K562 (cell line): Measurements from ENCODE around the gene VPS13D. TPM values are rescaled to one million over a fixed set of nuclear protein-coding genes. Genes with fewer than 3 reads are reported as not detected.

Experiments used
- ATAC-seq: fragments of 200-7000 bp; cut with Tn5 transposase; 3 replicates; pipeline ENCODE4 v1.9.1; 2020; ENCODE audit warnings: moderate library complexity
- BruUV-seq: library from RNA; stranded (reverse); fragments of 400-500 nt; replicated peaks from 2 replicates; lab custom pipeline; 2021; lab: Mats Ljungman, UMichigan
- CTCF ChIA-PET: fragments of 300-600 bp; formaldehyde crosslinking; extraction: SDS; loops from one replicate; lab custom pipeline; 2021; ENCODE audit warnings: low intra/inter-chr PET ratio; lab: Yijun Ruan, JAX
- POLR2A ChIA-PET: fragments of 300-600, 350-650 bp; sonication (Branson Sonifier 250); formaldehyde crosslinking; extraction: SDS; loops from one replicate; lab custom pipeline; 2021; ENCODE audit warnings: antibody characterized with exemption, inconsistent platforms; lab: Yijun Ruan, JAX
- DNase-seq, 4 experiments: peaks; one replicate each; pipeline versions ENCODE4 v3.0.0 to v3.0.0-alpha.2; 2011 to 2018; ENCODE audit warnings: low spot score in 3 of 4, mixed read lengths in 3 of 4; ENCODE audit errors: extremely low read depth in 1 of 4
- FAIRE-seq: peaks from 2 replicates; lab custom pipeline; 2011; peaks lifted over from hg19 to GRCh38; lab: Jason Lieb, UNC
- H2AFZ ChIP-seq: 2 replicates; pipeline ENCODE4 v1.6.0; 2011; ENCODE audit warnings: low read depth, low read length, control low read depth, inconsistent platforms
- H3K27ac ChIP-seq: fragments of 200-600 bp; 3 replicates; pipeline ENCODE4 v1.8.0; 2011; ENCODE audit warnings: low read depth, mild to moderate bottlenecking, control low read depth, inconsistent platforms, low read length, moderate library complexity, mixed read lengths; ENCODE audit errors: extremely low read depth
- H3K27me3 ChIP-seq, 2 experiments: fragments of 300-600 bp in 1 of 2; 2 replicates in 1 of 2; 3 replicates in 1 of 2; pipeline versions ENCODE4 v1.6.0 to v1.8.0; 2011; ENCODE audit warnings: inconsistent platforms in 2 of 2, low read length in 2 of 2, mild to moderate bottlenecking in 1 of 2, mixed read lengths in 1 of 2, moderate library complexity in 1 of 2; ENCODE audit not compliant: control insufficient read depth in 2 of 2, insufficient read depth in 2 of 2
- H3K36me3 ChIP-seq: fragments of 300-600 bp; 3 replicates; pipeline ENCODE4 v1.8.0; 2011; ENCODE audit warnings: mild to moderate bottlenecking, low read length, inconsistent platforms; ENCODE audit not compliant: control insufficient read depth, insufficient read depth
- H3K4me1 ChIP-seq, 2 experiments: fragments of 200-600 bp in 1 of 2; replicated peaks in 1 of 2; 2 replicates in 1 of 2; 3 replicates in 1 of 2; pipeline versions ENCODE4 v1.5.1 to v1.8.0; 2011; ENCODE audit warnings: inconsistent platforms in 2 of 2, low read length in 2 of 2, mild to moderate bottlenecking in 1 of 2, mixed read lengths in 1 of 2, moderate library complexity in 1 of 2; ENCODE audit not compliant: control insufficient read depth in 2 of 2, insufficient read depth in 2 of 2
- H3K4me2 ChIP-seq: 2 replicates; pipeline ENCODE4 v1.6.1; 2011; ENCODE audit warnings: low read length, control low read depth, inconsistent platforms, mixed read lengths; ENCODE audit not compliant: insufficient read depth
- H3K4me3 ChIP-seq: fragments of 200-600 bp; sonication (generic), shearing (Covaris generic); 2 replicates; pipeline ENCODE4 v1.5.1; 2016; ENCODE audit warnings: control low read depth, inconsistent platforms
- H3K79me2 ChIP-seq: fragments of 200-600 bp; 3 replicates; pipeline ENCODE4 v1.8.0; 2011; ENCODE audit warnings: low read length, inconsistent platforms; ENCODE audit not compliant: control insufficient read depth, insufficient read depth
- H3K9ac ChIP-seq, 2 experiments: 2 replicates each; pipeline versions ENCODE4 v1.6.0 to v1.6.1; 2011; ENCODE audit warnings: low read depth in 2 of 2, low read length in 2 of 2, control low read depth in 1 of 2, inconsistent platforms in 1 of 2, mild to moderate bottlenecking in 1 of 2, mixed read lengths in 1 of 2; ENCODE audit not compliant: insufficient read depth in 1 of 2
- H3K9me1 ChIP-seq: one replicate; pipeline ENCODE4 v1.6.0; 2011; ENCODE audit warnings: inconsistent platforms, mild to moderate bottlenecking, low read length, moderate library complexity; ENCODE audit not compliant: control insufficient read depth, insufficient read depth
- H3K9me3 ChIP-seq: replicated peaks from 2 replicates; pipeline ENCODE4 v1.5.1; 2011; ENCODE audit warnings: low read depth, low read length, inconsistent platforms; ENCODE audit not compliant: control insufficient read depth, insufficient read depth
- H4K20me1 ChIP-seq: replicated peaks from 2 replicates; pipeline ENCODE4 v1.6.1; 2011; ENCODE audit warnings: low read length, inconsistent platforms, mixed read lengths; ENCODE audit not compliant: control insufficient read depth, insufficient read depth
- ARID3A ChIP-seq: IDR thresholded peaks from 2 replicates; pipeline ENCODE4 v1.6.1; 2012; ENCODE audit warnings: low read depth, low read length, improper control_type of control experiment, borderline replicate concordance
- ARNT ChIP-seq, 2 experiments: fragments of 450-650 bp; IDR thresholded peaks; 2 replicates each; pipeline ENCODE4 v1.6.1; 2016; ENCODE audit warnings: mild to moderate bottlenecking in 1 of 2
- C11orf30 ChIP-seq: fragments of 450-650 bp; IDR thresholded peaks from 2 replicates; pipeline ENCODE4 v1.6.1; 2016; ENCODE audit warnings: low read depth, mild to moderate bottlenecking
- CHD4 ChIP-seq: fragments of 200-600 bp; sonication (generic); IDR thresholded peaks from 3 replicates; pipeline ENCODE4 v1.6.1; 2012; ENCODE audit warnings: low read depth, mild to moderate bottlenecking, mixed read lengths, low read length, inconsistent platforms; ENCODE audit not compliant: insufficient read depth, insufficient replicate concordance, poor library complexity, severe bottlenecking
- ELF4 ChIP-seq: fragments of 450-650 bp; formaldehyde crosslinking; IDR thresholded peaks from 2 replicates; pipeline ENCODE4 v1.4.0; 2022; ENCODE audit warnings: missing genetic modification characterization
- MAFG ChIP-seq: fragments of 450-650 bp; conservative IDR thresholded peaks from 2 replicates; pipeline ENCODE4 v1.6.1; 2016; ENCODE audit warnings: missing genetic modification characterization, missing compliant biosample characterization
- MCM5 ChIP-seq: fragments of 450-650 bp; IDR thresholded peaks from 2 replicates; pipeline ENCODE4 v1.6.1; 2016; ENCODE audit warnings: low read depth
- MYBL2 ChIP-seq, 2 experiments: fragments of 450-650 bp in 1 of 2; sonication (generic) in 1 of 2; formaldehyde crosslinking in 1 of 2; IDR thresholded peaks; 2 replicates each; pipeline versions ENCODE4 v1.6.1 to v1.8.1; 2017 to 2022; ENCODE audit warnings: borderline replicate concordance in 1 of 2, inconsistent platforms in 1 of 2, low read depth in 1 of 2, mild to moderate bottlenecking in 1 of 2, missing genetic modification reagents in 1 of 2, moderate library complexity in 1 of 2
- PCBP1 ChIP-seq: fragments of 200-400 bp; formaldehyde crosslinking; IDR thresholded peaks from 2 replicates; pipeline ENCODE4 v1.6.1; 2018; ENCODE audit warnings: mild to moderate bottlenecking, low read depth, low read length; ENCODE audit not compliant: poor library complexity, severe bottlenecking
- POLR2AphosphoS5 ChIP-seq: IDR thresholded peaks from 2 replicates; pipeline ENCODE4 v1.6.1; 2011; ENCODE audit warnings: mild to moderate bottlenecking, low read depth, low read length, moderate library complexity; ENCODE audit not compliant: control insufficient read depth, insufficient read depth
- POLR2B ChIP-seq: fragments of 450-650 bp; IDR thresholded peaks from 2 replicates; pipeline ENCODE4 v1.6.1; 2018; ENCODE audit warnings: low read depth; ENCODE audit not compliant: partially characterized antibody
- RBFOX2 ChIP-seq: fragments of 200-400 bp; formaldehyde crosslinking; IDR thresholded peaks from 2 replicates; pipeline ENCODE4 v1.6.1; 2017; ENCODE audit warnings: low read depth, mild to moderate bottlenecking, low read length, moderate library complexity
- SP2 ChIP-seq: IDR thresholded peaks from 2 replicates; pipeline ENCODE4 v1.6.1; 2011; ENCODE audit warnings: mild to moderate bottlenecking, low read depth, low read length, moderate library complexity; ENCODE audit not compliant: poor library complexity, severe bottlenecking; ENCODE audit errors: extremely low read depth
- TBL1XR1 ChIP-seq, 2 experiments: IDR thresholded peaks; 2 replicates each; pipeline ENCODE4 v1.6.1; 2012; ENCODE audit warnings: improper control_type of control experiment in 2 of 2, low read length in 2 of 2, mild to moderate bottlenecking in 1 of 2
- ZNF316 ChIP-seq: fragments of 450-650 bp; IDR thresholded peaks from 2 replicates; pipeline ENCODE4 v1.6.1; 2016
- WGBS: fragments of 100-300 bp; shearing (Covaris generic); methylation state at CpG from one replicate; pipeline ENCODE4 v1.1.6; 2016; ENCODE audit warnings: low coverage, mixed read lengths; ENCODE audit not compliant: insufficient coverage; ENCODE audit errors: missing lambda C conversion rate; 5-methylcytosine and 5-hydroxymethylcytosine counted together
- in situ Hi-C: fragments of 300-500 bp; cut with MboI; formaldehyde crosslinking; loops from 4 replicates; pipeline ENCODE4 v1.15.0; 2018; ENCODE audit warnings: inconsistent platforms, mixed read lengths
- intact Hi-C: fragments of 100-400 bp; cut with micrococcal nuclease; formaldehyde crosslinking; loops from 2 replicates; pipeline ENCODE4 v1.14.2; 2022
- polyA plus RNA-seq, 8 experiments: library from polyadenylated mRNA; depleted of rRNA in 4 of 8; stranded (reverse) in 5 of 8; unstranded in 3 of 8; fragments of >200 nt; fragmentation: Nextera tagmentation in 2 of 8; fragmentation: Illumina TruSeq in 1 of 8; extraction: Ambion mirVana in 2 of 8; extraction: Trizol in 1 of 8; gene quantifications; 2 replicates each; pipeline versions ENCODE4 v1.2.1 to v1.2.3, GENCODE V29; 2011 to 2014; ENCODE audit warnings: inconsistent platforms in 1 of 8, missing spikeins in 1 of 8
- total RNA-seq, 7 experiments: library from RNA; depleted of rRNA in 6 of 7; stranded (reverse); fragments of >200 nt in 6 of 7; fragmentation: Illumina TruSeq in 2 of 7; extraction: Trizol in 2 of 7; gene quantifications; 2 replicates each; pipeline versions ENCODE4 v1.2.1 to v1.2.3, GENCODE V29; 2011 to 2021; ENCODE audit warnings: low replicate concordance in 1 of 7

VPS13D gene
- total and polyA plus RNA-seq, 9 of the 15 experiments (the other 6 are each of a cell fraction or from before 2014, with no cell fraction given) = 6.1 to 51.5 (median 38.5) TPM

- ChIA-PET CTCF (no interaction called here), POLR2A (interaction anchor here (1.3 kb wide), 2 partner anchors 11 to 16 kb away, joined by 3 read pairs; no protein-coding TSS in a partner anchor)
- Histone ChIP-seq H3K4me2 (no peak overlapping the region), H3K79me2 (no peaks in the 10 kb centered on the region)
- WGBS = 100% methylated on average over 1 of the region's 1 CpG
- no TSS peak for BruUV-seq
- DNase-seq = no peak
- TF ChIP-seq C11orf30 = 0 out of 2 replicates have a peak, but pooled peaks have one; percentile 17
- 0 out of 2 replicates have a peak, but pooled peaks have one; percentile 17 for TF ChIP-seq MAFG
- TF ChIP-seq POLR2B = no peak
- TF ChIP-seq, all 486 proteins: peak for 2
- ATAC-seq (no peak), FAIRE-seq (no peak)
- in situ Hi-C loops = no loop called here
- H3K4me1 ChIP-seq = no peaks in the 10 kb centered on the region
- no peak overlapping the region for H2AFZ ChIP-seq
- intact Hi-C loops = no loop called here
- no peaks in the 10 kb centered on the region for H3K27me3 ChIP-seq
- H3K27ac ChIP-seq = no peak overlapping the region
- H4K20me1 ChIP-seq = no peaks in the 10 kb centered on the region
- no peak overlapping the region for H3K4me3 ChIP-seq
- peaks cover 73% of the 10 kb centered on the region for H3K36me3 ChIP-seq
- no peaks in the 10 kb centered on the region for H3K9me3 ChIP-seq
- H3K9ac ChIP-seq = no peak overlapping the region
- H3K9me1 ChIP-seq = no peaks in the 10 kb centered on the region
These were observed 19.4 kb downstream of the VPS13D start for GRCh38 chr1:12249181-12249580.

GRCh38 chr1:12249748-12250147, 19.9 kb downstream of the VPS13D start:
- H4K20me1 ChIP-seq = no peaks in the 10 kb centered on the region
- no peak overlapping the region for H3K4me2 ChIP-seq
- no peaks in the 10 kb centered on the region for H3K4me1 ChIP-seq
- DNase-seq (no peak), FAIRE-seq (no peak), ATAC-seq (no peak)
- intact Hi-C loops (no loop called here), in situ Hi-C loops (no loop called here)
- no TSS peak for BruUV-seq
- WGBS = 87% methylated on average over 6 of the region's 6 CpGs
- no peaks in the 10 kb centered on the region for H3K9me3 ChIP-seq
- H3K36me3 ChIP-seq = peaks cover 68% of the 10 kb centered on the region
- POLR2A ChIA-PET = interaction anchor here (0.6 kb wide), 1 partner anchor 31 kb away, joined by 3 read pairs; no protein-coding TSS in a partner anchor
- H3K79me2 ChIP-seq = no peaks in the 10 kb centered on the region
- H3K27ac ChIP-seq = no peak overlapping the region
- H3K27me3 ChIP-seq = no peaks in the 10 kb centered on the region
- H3K9ac ChIP-seq = no peak overlapping the region
- no peaks in the 10 kb centered on the region for H3K9me1 ChIP-seq
- no peak overlapping the region for H3K4me3 ChIP-seq
- CTCF ChIA-PET = no interaction called here
- H2AFZ ChIP-seq = no peak overlapping the region
- TF ChIP-seq MYBL2 (IDR thresholded peaks at IDR 0.05; ENCODE audit: low read depth) = no peak
- no peak for TF ChIP-seq MYBL2 (CRISPR knock-in tag; IDR thresholded peaks at IDR 0.05; ENCODE audit: borderline replicate concordance)
- TF ChIP-seq ARID3A = no peak
- TF ChIP-seq PCBP1 = no peak
- TF ChIP-seq ZNF316 = no peak
- TF ChIP-seq ARNT (IDR thresholded peaks at IDR 0.05) = no peak
- no peak for TF ChIP-seq CHD4
- no peak for TF ChIP-seq ELF4
- TF ChIP-seq MCM5 = no peak
- TF ChIP-seq RBFOX2 = no peak
- no peak for TF ChIP-seq TBL1XR1 (IDR thresholded peaks at IDR 0.05; ENCODE audit: low read length in 2 of 2)
- no peak for TF ChIP-seq SP2
- TF ChIP-seq POLR2AphosphoS5 = no peak
